Ramos (cell line): ENCODE measurements around the gene GMPPB.

Experiments used
- in situ Hi-C: fragments of 300-500 bp; cut with MboI; formaldehyde crosslinking; loops from one replicate; pipeline ENCODE4 v1.14.3; 2022; ENCODE audit warnings: low sequenced_read_pairs; ENCODE audit not compliant: unreplicated experiment

The GMPPB gene

DNA sequence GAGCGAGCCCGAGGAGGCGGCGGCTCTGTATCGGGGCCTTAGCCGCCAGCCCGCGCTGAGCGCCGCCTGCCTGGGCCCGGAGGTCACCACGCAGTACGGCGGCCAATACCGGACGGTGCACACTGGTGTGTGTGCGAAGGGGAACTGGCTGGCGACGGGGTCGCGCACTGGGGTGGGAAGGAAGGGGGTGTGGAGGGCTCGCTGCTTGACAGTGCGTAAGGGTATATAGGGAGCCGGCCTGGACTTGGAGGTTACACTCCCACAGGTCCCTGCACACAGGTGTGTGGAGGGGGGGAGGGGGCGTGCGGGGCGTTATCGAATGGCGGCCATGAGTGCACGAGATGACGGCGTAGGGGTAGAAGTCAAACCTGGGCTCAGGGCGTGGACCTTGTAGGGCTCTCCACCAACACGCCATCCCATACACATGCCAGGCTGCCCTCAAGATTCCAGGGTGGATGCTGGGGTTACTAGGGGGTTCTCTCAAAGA lies 49.2 kb downstream of the GMPPB start:
- in situ Hi-C loops: loop anchor here (5.0 kb wide), 1 partner anchor 127 kb away; no protein-coding TSS in a partner anchor

DNA sequence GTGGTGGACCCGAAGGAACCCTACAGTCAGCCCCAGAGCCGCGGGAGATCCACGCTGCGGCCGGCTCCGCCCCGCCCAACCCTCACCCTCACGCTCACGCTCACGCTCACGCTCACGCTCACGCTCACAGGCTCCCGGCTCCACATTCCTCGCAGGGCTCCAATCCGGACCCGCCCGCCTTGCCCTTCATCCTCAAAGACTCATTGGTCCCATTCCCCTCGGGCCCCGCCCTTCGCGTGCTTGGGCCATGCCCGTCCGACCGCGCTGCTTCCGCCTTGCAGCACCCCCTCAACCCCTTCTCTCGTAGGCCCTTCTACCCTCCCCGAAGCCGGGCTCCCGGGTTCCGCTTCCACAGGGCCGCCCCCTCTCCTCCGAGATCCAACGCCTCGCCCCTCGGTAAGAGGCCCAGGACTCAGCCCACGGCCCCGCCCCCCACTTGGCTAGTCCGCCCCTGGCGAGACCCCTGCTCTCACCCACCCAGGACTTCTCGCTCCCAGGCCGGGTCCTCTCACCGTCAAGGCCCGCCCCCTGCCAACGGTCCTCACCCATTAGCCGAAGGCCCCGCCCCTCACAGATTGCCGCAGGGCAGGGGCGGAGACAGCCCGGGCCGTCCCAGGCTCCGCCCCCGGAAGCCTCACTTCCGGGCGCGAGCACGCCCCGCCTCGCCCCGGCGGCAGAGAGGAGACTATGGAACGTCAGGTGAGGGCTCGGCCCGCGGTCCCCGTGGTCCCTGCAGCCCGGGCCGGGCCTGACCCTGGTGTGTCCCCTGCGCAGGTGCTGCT lies 49.8 kb downstream of the GMPPB start, which contains the start of gene APEH:
Gene APEH (plus strand): TSS at position 637 of the 782 bp plus-strand sequence. CDS start 51 bp downstream, at position 688.
- in situ Hi-C loops: loop anchor here (5.0 kb wide), 1 partner anchor 127 kb away; no protein-coding TSS in a partner anchor

DNA sequence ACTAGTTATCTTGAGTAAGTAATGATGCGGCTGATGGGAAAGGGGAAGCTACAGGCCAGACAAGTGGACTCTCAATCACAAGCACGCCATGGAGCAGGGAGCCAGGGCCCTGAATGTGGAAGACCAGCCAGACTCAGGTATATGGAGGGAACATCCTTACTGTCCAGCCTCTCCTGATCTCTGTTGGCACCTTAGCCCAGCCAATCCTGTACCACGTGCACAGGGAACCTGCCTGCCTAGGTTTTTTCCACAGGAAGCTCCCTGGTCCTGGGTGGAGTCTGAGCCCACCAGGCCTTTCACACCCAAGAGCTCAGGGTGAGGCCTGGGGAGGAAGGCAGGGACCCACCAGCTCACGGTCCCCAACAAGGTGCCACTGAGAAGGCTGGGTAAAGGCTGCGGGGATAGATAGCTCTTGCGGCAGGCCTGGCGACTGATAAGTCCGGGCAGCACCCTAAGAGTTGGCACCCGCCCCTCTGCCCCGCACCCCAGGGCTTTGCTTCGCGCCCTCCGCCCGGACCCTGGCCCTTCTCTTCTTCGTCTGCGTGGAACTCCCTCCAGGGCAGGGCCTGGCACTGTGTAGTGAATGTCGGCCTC lies 50.5 kb downstream of the GMPPB start:
- in situ Hi-C loops: loop anchor here (5.0 kb wide), 1 partner anchor 126 kb away; no protein-coding TSS in a partner anchor

DNA sequence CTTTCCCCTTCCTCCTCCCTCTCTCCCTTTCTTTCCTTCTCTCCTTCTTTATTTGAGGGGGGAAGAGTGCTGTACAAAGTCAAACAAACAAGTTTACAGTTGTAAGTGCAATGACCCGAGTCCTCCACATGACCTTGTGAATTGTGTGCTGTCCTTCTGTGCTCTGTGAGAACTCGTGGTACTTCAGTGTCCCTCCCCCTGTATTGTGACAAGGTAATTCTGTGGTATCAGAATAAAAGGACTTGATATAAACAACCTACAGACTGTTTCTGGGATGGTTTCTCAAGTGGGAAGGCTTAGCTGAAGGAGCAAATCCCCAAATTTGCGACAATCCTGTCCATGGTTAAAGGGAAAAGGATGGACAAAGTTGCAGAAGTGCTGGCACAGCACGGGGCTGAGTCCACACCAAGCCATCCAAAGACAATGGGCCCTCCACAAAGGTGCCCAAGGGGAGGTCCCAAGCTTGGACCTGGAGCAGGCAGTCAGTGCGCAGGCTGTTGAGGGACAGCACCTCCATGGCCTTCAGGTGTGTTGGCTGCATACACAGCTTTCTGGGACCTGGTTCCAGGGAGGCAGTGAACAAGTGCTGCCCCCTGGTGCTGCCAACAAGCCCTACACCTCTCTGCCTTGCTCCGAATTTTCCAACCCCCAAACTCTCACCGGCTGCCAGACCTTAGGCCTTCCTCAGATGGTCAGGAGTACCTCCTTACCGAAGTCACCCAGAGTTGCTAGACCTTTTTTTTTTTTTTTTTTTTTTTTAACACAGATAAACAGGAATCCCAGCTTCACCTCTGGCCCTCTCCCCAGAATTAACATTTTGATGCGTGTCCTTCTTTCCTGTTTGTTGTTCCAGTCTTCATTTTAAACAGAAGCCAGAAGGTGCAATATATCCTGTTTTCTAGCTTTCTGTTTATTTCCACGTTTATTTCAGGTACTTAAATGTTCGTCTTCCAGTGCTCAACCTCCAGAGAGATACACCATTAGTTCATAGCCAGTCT lies 52.2 kb downstream of the GMPPB start:
- in situ Hi-C loops: loop anchor here (5.0 kb wide), 1 partner anchor 124 kb away; no protein-coding TSS in a partner anchor

DNA sequence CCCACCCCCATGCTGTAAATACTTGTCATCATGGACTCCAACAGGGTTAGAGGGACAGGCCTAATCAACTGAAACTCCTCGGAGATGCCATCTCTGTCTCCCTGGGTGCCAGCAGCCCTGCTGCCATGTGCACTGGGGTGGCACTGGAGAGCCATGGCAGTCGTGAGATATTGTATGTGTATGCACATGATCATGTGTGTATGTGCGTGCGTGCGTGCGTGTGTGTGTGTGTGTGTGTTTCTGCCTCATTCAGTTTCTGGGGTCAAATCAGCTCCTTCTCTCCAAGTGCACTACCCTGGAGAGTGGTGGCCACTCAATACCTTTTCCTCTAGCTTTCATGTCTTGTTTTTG lies 52.8 kb downstream of the GMPPB start:
- in situ Hi-C loops: loop anchor here (5.0 kb wide), 1 partner anchor 124 kb away; no protein-coding TSS in a partner anchor
